Panc1 (cell line): ENCODE results near the gene RBSN.

Source experiments
- POLR2AphosphoS5 ChIP-seq: IDR thresholded peaks from 2 replicates; pipeline ENCODE4 v1.6.1; 2012; ENCODE audit warnings: mild to moderate bottlenecking, low read depth, low read length, moderate library complexity
- SIN3A ChIP-seq: IDR thresholded peaks from 2 replicates; pipeline ENCODE4 v1.6.1; 2012; ENCODE audit warnings: low read depth, mild to moderate bottlenecking, low read length, moderate library complexity, borderline replicate concordance; ENCODE audit not compliant: insufficient read depth
- TF ChIP-seq, protein P1 (sequence below): fragments of 450-650 bp; IDR thresholded peaks from 2 replicates; pipeline ENCODE4 v1.5.1; 2017; ENCODE audit warnings: mild to moderate bottlenecking
- TF ChIP-seq, protein P2 (sequence below), 2 experiments: IDR thresholded peaks; 2 replicates each; pipeline ENCODE4 v1.6.1; 2011 to 2012; ENCODE audit warnings: low read depth in 2 of 2, control low read depth in 1 of 2, low read length in 1 of 2, mild to moderate bottlenecking in 1 of 2, moderate library complexity in 1 of 2; ENCODE audit not compliant: insufficient read depth in 1 of 2

DNA sequence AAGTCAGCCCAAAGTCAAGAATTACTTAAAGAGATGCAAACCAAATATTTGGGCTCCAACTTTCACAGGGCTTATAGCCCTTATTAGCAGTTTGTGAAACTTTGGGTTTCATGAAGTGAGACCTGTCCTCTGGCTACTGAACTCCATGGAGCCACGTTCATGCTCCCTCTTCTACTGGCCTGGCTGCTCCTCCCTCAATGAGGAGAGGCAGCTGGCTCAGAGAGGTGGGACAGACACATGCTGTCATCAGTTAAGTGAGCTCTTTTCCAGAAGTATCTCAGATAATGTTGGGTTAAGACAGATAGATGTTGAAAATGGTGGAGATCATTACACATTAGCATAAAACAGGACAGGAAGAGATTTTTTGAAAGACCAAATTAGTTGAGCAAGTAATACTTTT, 53.3 kb downstream of the RBSN start:
- TF ChIP-seq, protein P1, sequence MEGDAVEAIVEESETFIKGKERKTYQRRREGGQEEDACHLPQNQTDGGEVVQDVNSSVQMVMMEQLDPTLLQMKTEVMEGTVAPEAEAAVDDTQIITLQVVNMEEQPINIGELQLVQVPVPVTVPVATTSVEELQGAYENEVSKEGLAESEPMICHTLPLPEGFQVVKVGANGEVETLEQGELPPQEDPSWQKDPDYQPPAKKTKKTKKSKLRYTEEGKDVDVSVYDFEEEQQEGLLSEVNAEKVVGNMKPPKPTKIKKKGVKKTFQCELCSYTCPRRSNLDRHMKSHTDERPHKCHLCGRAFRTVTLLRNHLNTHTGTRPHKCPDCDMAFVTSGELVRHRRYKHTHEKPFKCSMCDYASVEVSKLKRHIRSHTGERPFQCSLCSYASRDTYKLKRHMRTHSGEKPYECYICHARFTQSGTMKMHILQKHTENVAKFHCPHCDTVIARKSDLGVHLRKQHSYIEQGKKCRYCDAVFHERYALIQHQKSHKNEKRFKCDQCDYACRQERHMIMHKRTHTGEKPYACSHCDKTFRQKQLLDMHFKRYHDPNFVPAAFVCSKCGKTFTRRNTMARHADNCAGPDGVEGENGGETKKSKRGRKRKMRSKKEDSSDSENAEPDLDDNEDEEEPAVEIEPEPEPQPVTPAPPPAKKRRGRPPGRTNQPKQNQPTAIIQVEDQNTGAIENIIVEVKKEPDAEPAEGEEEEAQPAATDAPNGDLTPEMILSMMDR: no peak
- TF ChIP-seq POLR2AphosphoS5: no peak
- no peak for TF ChIP-seq SIN3A
- TF ChIP-seq, protein P2, sequence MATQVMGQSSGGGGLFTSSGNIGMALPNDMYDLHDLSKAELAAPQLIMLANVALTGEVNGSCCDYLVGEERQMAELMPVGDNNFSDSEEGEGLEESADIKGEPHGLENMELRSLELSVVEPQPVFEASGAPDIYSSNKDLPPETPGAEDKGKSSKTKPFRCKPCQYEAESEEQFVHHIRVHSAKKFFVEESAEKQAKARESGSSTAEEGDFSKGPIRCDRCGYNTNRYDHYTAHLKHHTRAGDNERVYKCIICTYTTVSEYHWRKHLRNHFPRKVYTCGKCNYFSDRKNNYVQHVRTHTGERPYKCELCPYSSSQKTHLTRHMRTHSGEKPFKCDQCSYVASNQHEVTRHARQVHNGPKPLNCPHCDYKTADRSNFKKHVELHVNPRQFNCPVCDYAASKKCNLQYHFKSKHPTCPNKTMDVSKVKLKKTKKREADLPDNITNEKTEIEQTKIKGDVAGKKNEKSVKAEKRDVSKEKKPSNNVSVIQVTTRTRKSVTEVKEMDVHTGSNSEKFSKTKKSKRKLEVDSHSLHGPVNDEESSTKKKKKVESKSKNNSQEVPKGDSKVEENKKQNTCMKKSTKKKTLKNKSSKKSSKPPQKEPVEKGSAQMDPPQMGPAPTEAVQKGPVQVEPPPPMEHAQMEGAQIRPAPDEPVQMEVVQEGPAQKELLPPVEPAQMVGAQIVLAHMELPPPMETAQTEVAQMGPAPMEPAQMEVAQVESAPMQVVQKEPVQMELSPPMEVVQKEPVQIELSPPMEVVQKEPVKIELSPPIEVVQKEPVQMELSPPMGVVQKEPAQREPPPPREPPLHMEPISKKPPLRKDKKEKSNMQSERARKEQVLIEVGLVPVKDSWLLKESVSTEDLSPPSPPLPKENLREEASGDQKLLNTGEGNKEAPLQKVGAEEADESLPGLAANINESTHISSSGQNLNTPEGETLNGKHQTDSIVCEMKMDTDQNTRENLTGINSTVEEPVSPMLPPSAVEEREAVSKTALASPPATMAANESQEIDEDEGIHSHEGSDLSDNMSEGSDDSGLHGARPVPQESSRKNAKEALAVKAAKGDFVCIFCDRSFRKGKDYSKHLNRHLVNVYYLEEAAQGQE (IDR thresholded peaks at IDR 0.05; ENCODE audit: insufficient read depth in 1 of 2, low read depth in 2 of 2, low read length in 1 of 2): no peak
